Measurements from ENCODE around the gene MTA1. TPM values are rescaled to one million over a fixed set of nuclear protein-coding genes. Genes with fewer than 3 reads are reported as not detected.

MTA1 gene
- total and polyA plus RNA-seq, 10 of the 15 experiments (the other 5 are each of a cell fraction or from before 2014, with no cell fraction given), result 0.14 to 162 (median 30.6) TPM

DNA sequence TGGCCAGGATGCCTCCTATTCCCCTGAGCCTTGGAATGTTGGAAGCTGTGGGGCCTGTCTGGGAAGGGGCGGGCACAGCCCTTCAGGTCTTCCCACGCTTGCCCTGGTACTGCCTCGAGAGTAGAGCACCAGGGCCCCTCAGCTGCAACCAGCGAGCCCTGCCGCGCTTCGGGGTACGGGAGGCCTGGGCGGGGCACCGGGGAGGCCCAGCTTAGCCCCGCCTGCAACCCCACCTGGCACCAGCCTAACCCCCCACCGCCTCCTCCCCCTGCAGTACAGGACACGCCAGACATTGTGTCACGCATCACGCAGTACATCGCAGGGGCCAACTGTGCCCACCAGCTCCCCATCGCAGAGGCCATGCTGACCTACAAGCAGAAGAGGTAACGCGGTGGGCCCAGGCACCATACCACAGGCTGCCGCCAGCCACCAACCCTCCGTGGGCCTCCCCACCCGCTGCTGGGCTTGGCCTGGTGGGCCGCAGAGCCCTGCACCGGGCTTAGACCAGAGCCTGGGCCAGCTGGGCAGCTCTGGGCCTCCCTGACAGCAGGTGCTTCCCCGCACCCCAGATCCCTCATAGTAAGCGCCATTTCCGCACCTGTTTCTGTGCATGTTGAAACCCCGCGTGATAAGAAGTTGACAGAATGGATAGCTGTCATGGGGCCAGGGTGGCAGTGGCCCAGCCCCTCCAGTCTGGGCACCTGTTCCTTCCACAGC, 34.9 kb upstream of the MTA1 start:
- ChIA-PET RAD21 (ENCODE audit: unreplicated experiment) (no interaction called here), POLR2A (no interaction called here), SMC1A (ENCODE audit: uncharacterized antibody, unreplicated experiment) (no interaction called here), CTCF (no interaction called here)
- H3K9ac ChIP-seq (ENCODE audit: control insufficient read depth, insufficient read depth, low read length), result no peak overlapping the region
- TF ChIP-seq, protein P1, sequence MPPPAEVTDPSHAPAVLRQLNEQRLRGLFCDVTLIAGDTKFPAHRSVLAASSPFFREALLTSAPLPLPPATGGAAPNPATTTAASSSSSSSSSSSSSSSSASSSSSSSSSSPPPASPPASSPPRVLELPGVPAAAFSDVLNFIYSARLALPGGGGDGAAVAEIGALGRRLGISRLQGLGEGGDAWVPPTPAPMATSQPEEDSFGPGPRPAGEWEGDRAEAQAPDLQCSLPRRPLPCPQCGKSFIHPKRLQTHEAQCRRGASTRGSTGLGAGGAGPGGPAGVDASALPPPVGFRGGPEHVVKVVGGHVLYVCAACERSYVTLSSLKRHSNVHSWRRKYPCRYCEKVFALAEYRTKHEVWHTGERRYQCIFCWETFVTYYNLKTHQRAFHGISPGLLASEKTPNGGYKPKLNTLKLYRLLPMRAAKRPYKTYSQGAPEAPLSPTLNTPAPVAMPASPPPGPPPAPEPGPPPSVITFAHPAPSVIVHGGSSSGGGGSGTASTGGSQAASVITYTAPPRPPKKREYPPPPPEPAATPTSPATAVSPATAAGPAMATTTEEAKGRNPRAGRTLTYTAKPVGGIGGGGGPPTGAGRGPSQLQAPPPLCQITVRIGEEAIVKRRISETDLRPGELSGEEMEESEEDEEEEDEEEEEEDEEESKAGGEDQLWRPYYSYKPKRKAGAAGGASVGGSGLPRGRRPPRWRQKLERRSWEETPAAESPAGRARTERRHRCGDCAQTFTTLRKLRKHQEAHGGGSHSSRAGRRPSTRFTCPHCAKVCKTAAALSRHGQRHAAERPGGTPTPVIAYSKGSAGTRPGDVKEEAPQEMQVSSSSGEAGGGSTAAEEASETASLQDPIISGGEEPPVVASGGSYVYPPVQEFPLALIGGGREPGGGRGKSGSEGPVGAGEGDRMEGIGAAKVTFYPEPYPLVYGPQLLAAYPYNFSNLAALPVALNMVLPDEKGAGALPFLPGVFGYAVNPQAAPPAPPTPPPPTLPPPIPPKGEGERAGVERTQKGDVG (CRISPR knock-in tag; IDR thresholded peaks at IDR 0.05), result no peak
- TF ChIP-seq KDM1A (IDR thresholded peaks at IDR 0.05; ENCODE audit: borderline replicate concordance) (no peak), IRF5 (IDR thresholded peaks at IDR 0.05; ENCODE audit: borderline replicate concordance) (no peak), YY1 (IDR thresholded peaks at IDR 0.05; ENCODE audit: low read depth, low read length) (no peak), NRF1 (conservative IDR thresholded peaks at IDR 0.05; ENCODE audit: low read depth, low read length) (no peak), RELA (IDR thresholded peaks at IDR 0.05; ENCODE audit: borderline replicate concordance, partially characterized antibody) (no peak), MTA3 (IDR thresholded peaks at IDR 0.05; ENCODE audit: borderline replicate concordance, low read length) (no peak), KLF5 (IDR thresholded peaks at IDR 0.05; ENCODE audit: partially characterized antibody) (no peak)
- TF ChIP-seq, protein P2, sequence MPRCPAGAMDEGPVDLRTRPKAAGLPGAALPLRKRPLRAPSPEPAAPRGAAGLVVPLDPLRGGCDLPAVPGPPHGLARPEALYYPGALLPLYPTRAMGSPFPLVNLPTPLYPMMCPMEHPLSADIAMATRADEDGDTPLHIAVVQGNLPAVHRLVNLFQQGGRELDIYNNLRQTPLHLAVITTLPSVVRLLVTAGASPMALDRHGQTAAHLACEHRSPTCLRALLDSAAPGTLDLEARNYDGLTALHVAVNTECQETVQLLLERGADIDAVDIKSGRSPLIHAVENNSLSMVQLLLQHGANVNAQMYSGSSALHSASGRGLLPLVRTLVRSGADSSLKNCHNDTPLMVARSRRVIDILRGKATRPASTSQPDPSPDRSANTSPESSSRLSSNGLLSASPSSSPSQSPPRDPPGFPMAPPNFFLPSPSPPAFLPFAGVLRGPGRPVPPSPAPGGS (IDR thresholded peaks at IDR 0.05; ENCODE audit: borderline replicate concordance, insufficient read depth, low read depth, low read length, poor library complexity, severe bottlenecking), result no peak
- TF ChIP-seq, protein P3, sequence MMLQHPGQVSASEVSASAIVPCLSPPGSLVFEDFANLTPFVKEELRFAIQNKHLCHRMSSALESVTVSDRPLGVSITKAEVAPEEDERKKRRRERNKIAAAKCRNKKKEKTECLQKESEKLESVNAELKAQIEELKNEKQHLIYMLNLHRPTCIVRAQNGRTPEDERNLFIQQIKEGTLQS (IDR thresholded peaks at IDR 0.05; ENCODE audit: borderline replicate concordance, extremely low read depth, low read depth, low read length), result no peak
- H3K36me3 ChIP-seq (ENCODE audit: control insufficient read depth in 2 of 2, insufficient read depth in 2 of 2, low read length in 1 of 2), result no peaks in the 10 kb centered on the region; a peak in 1 of 4 replicates
- 85% methylated on average over 29 of the region's 29 CpGs for WGBS (ENCODE audit: insufficient coverage, insufficient replicate concordance, low lambda C conversion rate, missing lambda C conversion rate)
- no peaks in the 10 kb centered on the region for H3K4me1 ChIP-seq (ENCODE audit: control insufficient read depth, insufficient read depth, low read length)
- in situ Hi-C loops (cut with MboI) (no loop called here), intact Hi-C loops (cut with micrococcal nuclease; ENCODE audit: unreplicated experiment) (no loop called here)
- no TSS peak for BruUV-seq (replicated peaks)
- no peak overlapping the region for H3K4me2 ChIP-seq (ENCODE audit: control insufficient read depth, insufficient read depth)
- no peak for FAIRE-seq
- no peak overlapping the region for H2AFZ ChIP-seq (ENCODE audit: control insufficient read depth, low read depth, low read length)
- no peaks in the 10 kb centered on the region for H4K20me1 ChIP-seq (ENCODE audit: control insufficient read depth, insufficient read depth)
- no peaks in the 10 kb centered on the region for H3K9me3 ChIP-seq (replicated peaks; ENCODE audit: control insufficient read depth, insufficient read depth, low read length)
- DNase-seq (ENCODE audit: low read depth, low spot score), result no peak
- no peak overlapping the region for H3K27ac ChIP-seq (ENCODE audit: control insufficient read depth, insufficient read depth)
- no peak for ATAC-seq
- H3K27me3 ChIP-seq (replicated peaks in 1 of 2; ENCODE audit: control insufficient read depth in 2 of 2, insufficient read depth in 2 of 2, low read length in 1 of 2), result no peaks in the 10 kb centered on the region
- H3K4me3 ChIP-seq, result no peak overlapping the region
- no peaks in the 10 kb centered on the region for H3K79me2 ChIP-seq (ENCODE audit: control insufficient read depth, insufficient read depth, low read length)
